ENCODE measurements around the gene TSSC4. TPM values are rescaled to one million over a fixed set of nuclear protein-coding genes. Genes with fewer than 3 reads are reported as not detected.

Gene TSSC4
- total and polyA plus RNA-seq, 8 donors: 9.4 to 147 (median 53.2) TPM

DNA sequence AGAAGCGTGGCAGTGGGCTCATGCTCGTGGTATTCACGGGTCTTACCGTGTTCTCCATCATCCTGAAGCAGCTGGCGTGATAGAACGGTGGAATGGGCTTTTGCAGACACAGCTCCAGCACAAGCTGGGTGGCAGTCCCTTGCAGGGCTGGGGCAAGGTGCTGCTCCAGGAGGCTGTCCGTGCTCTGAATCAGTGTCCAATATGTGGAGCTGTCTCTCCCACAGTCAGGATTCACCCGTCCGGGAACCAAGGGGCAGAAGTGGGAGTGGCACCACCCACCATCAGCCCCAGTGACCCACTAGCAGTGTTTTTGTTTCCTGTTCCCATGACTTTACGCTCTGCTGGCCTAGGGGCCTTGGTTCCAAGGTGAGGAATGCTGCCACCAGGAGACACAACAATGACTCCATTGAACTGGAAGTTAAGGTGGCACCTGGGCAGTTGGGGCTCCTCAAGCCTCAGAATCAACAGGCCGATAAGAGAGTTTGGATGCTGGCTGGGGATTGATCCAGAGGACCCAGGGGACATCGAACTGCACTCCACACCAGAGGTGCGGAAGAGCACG, 40.4 kb upstream of the TSSC4 start:
- intact Hi-C loops (cut with DNase I; ENCODE audit: low total_unique reads): no loop called here
- Histone ChIP-seq H3K9me3 (no peaks in the 10 kb centered on the region), H3K36me3 (no peaks in the 10 kb centered on the region), H3K27me3 (no peaks in the 10 kb centered on the region), H3K4me3 (no peak overlapping the region), H3K4me1 (no peaks in the 10 kb centered on the region), H3K27ac (no peak overlapping the region)
- DNase-seq: no peak
- 80 to 93% (median 87%) methylated on average over 12 to 14 of the region's 14 CpGs for WGBS, 5 donors
- no peak for TF ChIP-seq POLR2AphosphoS5 (IDR thresholded peaks at IDR 0.05)
- TF ChIP-seq EP300 (IDR thresholded peaks at IDR 0.05): no peak
- no peak for TF ChIP-seq CTCF (IDR thresholded peaks at IDR 0.05)
- no peak for TF ChIP-seq POLR2A (IDR thresholded peaks at IDR 0.05)

- DNase-seq: no peak
- H3K36me3 ChIP-seq: no peaks in the 10 kb centered on the region
- intact Hi-C loops (cut with DNase I; ENCODE audit: low total_unique reads): no loop called here
- TF ChIP-seq CTCF (IDR thresholded peaks at IDR 0.05) (no peak), POLR2A (IDR thresholded peaks at IDR 0.05) (no peak), POLR2AphosphoS5 (IDR thresholded peaks at IDR 0.05) (no peak)
- H3K27me3 ChIP-seq: no peaks in the 10 kb centered on the region
- 72 to 92% (median 83%) methylated on average over 9 of the region's 9 CpGs for WGBS, 5 donors
- H3K4me3 ChIP-seq: no peak overlapping the region
- no peaks in the 10 kb centered on the region for H3K9me3 ChIP-seq
- H3K27ac ChIP-seq: no peak overlapping the region
- peaks cover 0 to 9% (median 3%) of the 10 kb centered on the region in 4 donors for H3K4me1 ChIP-seq
Observed at GRCh38 chr11:2361565-2361964, 39.0 kb upstream of the TSSC4 start.

DNA sequence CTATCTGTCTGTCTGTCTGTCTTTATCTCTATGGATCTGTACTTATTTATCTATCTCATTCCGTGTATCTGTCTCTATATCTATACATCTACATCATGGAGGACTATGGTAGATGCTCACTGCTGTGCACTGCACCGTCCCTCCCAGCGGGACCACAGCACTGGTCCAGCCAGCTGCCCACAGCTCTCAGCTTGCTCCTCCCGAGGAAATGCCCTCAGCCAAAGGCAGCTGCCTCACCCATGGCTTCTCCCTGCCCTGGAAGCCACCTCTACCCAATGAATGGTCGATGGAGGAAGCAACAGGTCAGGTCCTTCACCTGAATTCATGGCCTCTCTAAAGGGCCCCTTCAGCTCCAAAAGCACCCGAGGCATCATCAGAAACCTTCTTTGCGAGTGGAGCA, 38.1 kb upstream of the TSSC4 start:
- WGBS, 5 donors: 79 to 86% (median 81%) methylated on average over 7 of the region's 7 CpGs

DNA sequence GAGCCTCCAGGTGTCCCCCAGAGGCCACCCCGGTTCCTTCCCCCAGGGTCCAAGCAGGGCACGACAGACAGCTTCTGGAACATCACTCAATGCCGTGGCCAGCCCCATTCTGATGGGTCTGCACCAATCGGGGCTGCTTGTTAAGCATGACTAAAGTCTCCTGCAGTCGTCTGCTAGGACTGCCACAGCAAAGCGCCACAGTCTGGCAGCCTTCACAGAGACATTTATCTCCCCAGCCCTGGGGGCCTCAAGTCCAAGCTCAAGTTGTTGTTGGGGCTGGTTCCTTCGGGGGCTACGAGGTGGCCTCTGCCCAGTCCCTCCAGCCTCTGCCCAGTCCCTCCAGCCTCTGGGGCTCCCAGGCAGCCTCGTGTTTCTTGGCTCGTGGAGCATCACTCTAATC, 37.4 kb upstream of the TSSC4 start:
- Histone ChIP-seq H3K4me1 (peaks cover 0 to 14% (median 4%) of the 10 kb centered on the region in 4 donors), H3K9me3 (no peaks in the 10 kb centered on the region), H3K27ac (no peak overlapping the region), H3K36me3 (no peaks in the 10 kb centered on the region), H3K4me3 (no peak overlapping the region), H3K27me3 (no peaks in the 10 kb centered on the region)
- intact Hi-C loops (cut with DNase I; ENCODE audit: low total_unique reads): no loop called here
- WGBS, 5 donors: 84 to 89% (median 86%) methylated on average over 10 of the region's 10 CpGs
- TF ChIP-seq POLR2A (IDR thresholded peaks at IDR 0.05) (no peak), EP300 (IDR thresholded peaks at IDR 0.05) (no peak), CTCF (IDR thresholded peaks at IDR 0.05) (no peak), POLR2AphosphoS5 (IDR thresholded peaks at IDR 0.05) (no peak)
- DNase-seq: no peak

More for the DNA sequence above, 38.1 kb upstream of the TSSC4 start:
- no peak for TF ChIP-seq CTCF (IDR thresholded peaks at IDR 0.05)
- TF ChIP-seq POLR2AphosphoS5 (IDR thresholded peaks at IDR 0.05): no peak
- no peak for TF ChIP-seq POLR2A (IDR thresholded peaks at IDR 0.05)
- TF ChIP-seq EP300 (IDR thresholded peaks at IDR 0.05): no peak
- Histone ChIP-seq H3K27me3 (no peaks in the 10 kb centered on the region), H3K4me1 (peaks cover 0 to 14% (median 4%) of the 10 kb centered on the region in 4 donors), H3K27ac (no peak overlapping the region), H3K4me3 (no peak overlapping the region), H3K36me3 (no peaks in the 10 kb centered on the region), H3K9me3 (no peaks in the 10 kb centered on the region)
- no peak for DNase-seq
- intact Hi-C loops (cut with DNase I; ENCODE audit: low total_unique reads): no loop called here

All from stomach (tissue), 9 donors.